IPS-18c (cell line): ENCODE results near the gene NACA.
"Not testable (repeated sequence)": the region's sequence is repeated elsewhere in the genome, so short reads cannot be mapped to it uniquely, and the experiment has no call there.

Experiments used
- H3K4me3 ChIP-seq: 2 replicates; pipeline ENCODE4 v1.7.0; 2013; ENCODE audit warnings: low read depth, mild to moderate bottlenecking, low read length, moderate library complexity; ENCODE audit not compliant: insufficient read depth
- H3K9me3 ChIP-seq: one replicate; pipeline ENCODE4 v1.6.1; 2013; ENCODE audit warnings: mild to moderate bottlenecking, low read length, moderate library complexity; ENCODE audit not compliant: control insufficient read depth, insufficient read depth

Gene NACA

GRCh38 chr12:56714431-56714929 is 10.6 kb downstream of the NACA start:
- Histone ChIP-seq H3K9me3 (no peaks in the 10 kb centered on the region), H3K4me3 (no peak overlapping the region)

DNA sequence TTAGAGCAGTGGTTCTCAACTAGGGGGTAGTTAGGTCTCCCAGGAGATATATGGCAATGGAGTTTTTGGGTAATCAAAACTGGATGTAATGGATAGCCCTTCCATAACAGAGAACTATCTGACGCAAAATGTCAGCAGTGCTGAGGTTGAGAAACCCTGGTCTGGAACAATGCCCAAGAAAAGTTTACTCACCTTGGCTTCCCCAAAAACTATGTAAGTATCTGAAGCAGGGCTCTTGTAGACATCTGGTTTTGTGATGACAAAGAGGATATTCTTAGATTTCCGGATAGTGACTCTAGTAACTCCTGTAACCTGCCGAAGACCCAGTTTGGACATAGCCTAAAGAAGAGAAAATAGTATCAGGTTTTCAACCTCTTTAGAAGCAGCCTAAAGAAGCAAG is 11.8 kb downstream of the NACA start:
- Histone ChIP-seq H3K4me3 (no peak overlapping the region), H3K9me3 (no peaks in the 10 kb centered on the region)

DNA sequence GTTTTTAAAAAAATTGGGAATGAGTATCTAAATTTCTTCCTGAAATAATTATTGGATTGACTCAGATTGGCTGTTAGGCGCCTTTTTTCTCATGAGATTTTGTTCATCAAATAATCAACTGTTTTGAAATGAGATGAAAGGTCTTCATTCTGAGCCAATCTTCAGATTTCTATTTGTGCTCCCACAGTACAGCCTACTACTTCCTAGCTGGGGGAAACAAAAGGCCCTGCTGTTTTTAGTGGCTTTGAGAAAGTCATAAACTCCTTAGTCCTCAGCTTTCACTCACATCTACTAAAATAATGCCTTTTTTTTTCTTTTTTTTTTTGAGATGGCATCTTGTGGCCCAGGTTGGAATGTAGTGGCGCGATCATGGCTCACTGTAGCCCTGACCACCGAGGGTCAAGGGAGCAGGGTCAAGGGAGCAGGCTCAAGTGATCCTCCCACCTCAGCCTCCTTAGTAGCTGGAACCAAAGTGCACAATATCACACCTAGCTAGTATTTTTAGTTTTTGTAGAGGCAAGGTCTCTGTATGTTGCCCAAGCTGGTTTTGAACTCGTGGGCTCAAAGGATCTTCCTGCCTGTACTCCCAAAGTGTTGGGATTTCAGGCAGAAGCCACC is 15.2 kb downstream of the NACA start:
- Histone ChIP-seq H3K4me3 (no peak overlapping the region), H3K9me3 (no peaks in the 10 kb centered on the region)

DNA sequence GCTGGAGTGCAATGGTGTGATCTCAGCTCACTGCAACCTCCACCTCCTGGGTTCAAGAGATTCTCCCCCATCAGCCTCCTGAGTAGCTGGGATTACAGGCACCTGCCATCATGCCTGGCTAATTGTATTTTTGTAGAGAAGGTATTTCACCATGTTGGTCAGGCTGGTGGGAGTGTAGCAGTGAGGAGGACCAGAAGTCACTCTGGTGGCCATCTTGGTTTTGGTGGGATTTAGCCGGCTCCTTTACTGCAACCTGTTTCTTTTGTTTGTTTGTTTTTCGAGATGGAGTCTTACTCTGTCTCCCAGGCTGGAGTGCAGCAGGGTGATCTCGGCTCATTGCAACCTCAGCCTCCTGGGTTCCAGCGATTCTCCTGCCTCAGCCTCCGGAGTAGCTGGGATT is 20.6 kb downstream of the NACA start:
- H3K9me3 ChIP-seq, H3K4me3 ChIP-seq: not testable (repeated sequence)

GRCh38 chr12:56699020-56699661 is 26.0 kb downstream of the NACA start:
- Histone ChIP-seq H3K4me3 (no peak overlapping the region), H3K9me3 (no peaks in the 10 kb centered on the region)

DNA sequence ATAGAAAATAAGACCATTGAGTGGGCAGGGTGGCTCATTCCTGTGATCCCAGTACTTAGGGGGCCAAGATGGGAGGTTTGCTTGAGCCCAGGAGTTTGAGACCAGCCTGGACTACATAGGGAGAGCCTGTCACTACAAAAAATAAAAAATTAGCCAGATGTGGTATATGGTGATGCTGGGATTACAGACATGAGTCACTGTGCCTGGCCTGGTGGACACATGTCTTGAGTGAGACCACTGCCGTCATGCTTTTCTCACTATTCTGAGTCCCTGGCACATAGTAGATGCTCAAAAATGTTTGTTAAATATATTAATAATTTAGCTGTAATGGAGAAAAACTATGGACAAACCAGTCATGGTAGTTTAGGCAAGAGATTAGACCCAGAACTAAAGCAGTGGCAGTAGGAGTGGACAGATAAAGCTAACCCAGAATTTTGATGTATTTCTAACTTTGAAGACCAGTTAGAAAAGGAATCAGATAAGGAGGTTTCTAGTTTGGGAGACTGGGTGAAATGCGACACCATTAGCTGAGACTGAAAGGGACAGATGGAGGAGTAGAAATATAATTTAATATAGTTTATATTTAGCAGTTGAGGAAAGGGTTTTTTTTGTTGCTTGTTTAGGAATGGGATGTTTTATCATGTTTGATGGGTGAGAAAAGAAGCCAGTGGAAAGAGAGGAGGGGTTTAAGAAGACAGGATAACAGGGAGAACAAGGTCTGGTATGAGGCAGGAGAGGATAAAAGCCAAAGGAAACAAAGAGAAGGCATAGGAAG is 29.6 kb downstream of the NACA start:
- H3K9me3 ChIP-seq: no peaks in the 10 kb centered on the region
- no peak overlapping the region for H3K4me3 ChIP-seq

DNA sequence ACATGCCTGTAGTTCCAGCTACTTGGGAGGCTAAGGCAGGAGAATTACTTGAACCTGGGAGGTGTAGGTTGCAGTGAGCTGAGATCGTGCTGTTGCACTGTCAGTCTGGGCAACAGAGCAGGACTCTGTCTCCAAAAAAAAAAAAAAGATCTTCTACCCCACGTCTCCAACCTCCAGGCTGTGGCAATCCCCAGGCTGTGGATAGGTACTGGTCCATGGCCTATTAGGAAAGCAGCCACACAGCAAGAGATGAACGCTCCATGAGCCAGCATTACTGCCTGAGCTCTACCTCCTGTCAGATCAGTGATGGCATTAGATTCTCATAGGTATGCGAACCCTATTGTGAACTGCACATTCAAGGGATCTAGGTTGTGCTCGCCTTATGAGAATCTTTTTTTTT is 30.9 kb downstream of the NACA start:
- H3K4me3 ChIP-seq: no peak overlapping the region
- H3K9me3 ChIP-seq: no peaks in the 10 kb centered on the region

DNA sequence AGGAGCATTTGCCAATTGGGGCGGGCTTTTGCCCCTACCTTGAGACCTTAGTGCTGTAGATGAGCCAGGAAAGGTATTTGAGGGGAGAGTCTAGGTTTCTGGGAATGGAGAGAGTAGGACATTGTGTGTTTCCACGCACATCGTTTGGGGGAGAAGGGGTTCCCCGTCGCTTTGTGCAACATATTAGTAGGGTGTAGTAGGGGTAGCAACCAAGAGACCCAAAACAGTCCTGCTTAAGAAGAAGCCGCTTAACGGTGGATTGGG is 36.3 kb downstream of the NACA start:
- Histone ChIP-seq H3K9me3 (no peaks in the 10 kb centered on the region), H3K4me3 (peak overlapping the region; percentile 81)

GRCh38 chr12:56688129-56688845 is 36.8 kb downstream of the NACA start, which contains the start of gene PTGES3:
PTGES3 (minus strand) TSS chr12:56688284; CDS start chr12:56687999, 285 bp downstream.
- peak within 1 kb of the TSS; percentile 99 for H3K4me3 ChIP-seq
- no peaks in the 10 kb centered on the region for H3K9me3 ChIP-seq

DNA sequence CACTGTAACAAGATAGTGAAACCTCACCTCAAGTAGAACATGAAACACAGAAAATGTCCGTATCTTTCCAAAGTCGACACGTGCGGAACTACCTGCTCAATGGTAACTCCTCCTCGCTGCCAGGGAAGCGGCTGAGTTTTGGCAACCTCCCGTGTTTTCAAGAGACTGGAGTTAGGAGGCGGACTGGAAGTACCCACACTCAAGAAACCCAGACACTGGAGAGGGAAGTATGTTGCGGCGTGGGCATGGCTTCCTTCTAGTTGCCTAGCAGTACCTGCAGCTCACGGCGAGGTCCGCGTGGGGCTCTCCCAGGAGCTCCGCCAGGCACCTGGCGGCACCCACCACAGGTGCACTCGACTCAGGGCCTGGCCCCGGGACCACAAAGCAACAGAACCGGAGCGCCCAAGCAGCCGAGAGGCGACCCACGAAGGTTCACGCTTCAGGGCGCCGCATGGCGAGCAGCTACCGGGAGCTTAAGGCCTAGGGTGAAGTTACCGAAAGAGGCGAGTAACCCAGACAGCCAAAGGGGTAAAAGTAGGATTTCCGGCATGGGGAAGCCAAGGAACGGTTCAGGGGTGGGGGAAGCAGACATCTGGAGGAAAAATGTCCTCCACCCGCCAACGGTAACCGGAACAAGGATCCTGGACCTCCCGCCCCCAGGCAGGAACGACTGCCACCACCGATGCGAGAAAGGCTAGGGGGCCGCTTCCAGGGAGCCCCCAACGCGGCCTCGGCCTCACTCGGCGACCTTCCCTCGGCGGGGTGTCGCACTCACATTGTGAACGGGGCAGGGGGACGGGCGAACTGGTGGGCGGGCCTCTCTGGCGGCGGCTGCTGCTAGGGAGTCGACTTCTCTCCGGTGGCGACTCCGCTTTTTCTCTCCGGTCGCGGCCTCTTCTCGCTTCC is 37.6 kb downstream of the NACA start:
- H3K9me3 ChIP-seq: no peaks in the 10 kb centered on the region

GRCh38 chr12:56684745-56685359 is 40.2 kb downstream of the NACA start:
- no peak overlapping the region for H3K4me3 ChIP-seq
- H3K9me3 ChIP-seq: no peaks in the 10 kb centered on the region

More for the DNA sequence above, 37.6 kb downstream of the NACA start:
- peak overlapping the region; percentile 99 for H3K4me3 ChIP-seq

DNA sequence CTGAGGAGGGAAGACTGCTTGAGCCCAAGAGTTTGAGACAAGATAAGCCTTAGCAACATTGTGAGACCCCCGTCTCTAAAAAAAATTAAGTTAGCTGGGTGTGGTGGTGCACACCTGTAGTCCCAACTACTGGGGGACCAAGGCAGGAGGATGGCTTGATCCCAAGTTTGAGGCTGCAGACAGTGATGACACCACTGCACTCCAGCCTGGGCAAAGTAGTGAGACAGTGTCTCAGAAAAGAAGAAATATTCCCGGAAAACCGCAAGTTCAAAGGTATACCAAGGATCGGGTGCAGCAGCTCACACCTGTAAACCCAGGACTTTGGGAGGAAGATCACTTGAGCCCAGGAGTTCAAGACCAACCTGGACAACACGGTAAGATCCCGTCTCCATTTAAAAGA is 42.8 kb downstream of the NACA start:
- Histone ChIP-seq H3K9me3 (no peaks in the 10 kb centered on the region), H3K4me3 (no peak overlapping the region)

- H3K9me3 ChIP-seq: no peaks in the 10 kb centered on the region
- H3K4me3 ChIP-seq: no peak overlapping the region
These were observed 45.1 kb downstream of the NACA start for GRCh38 chr12:56679883-56680575.

GRCh38 chr12:56678852-56679251 is 46.2 kb downstream of the NACA start:
- H3K9me3 ChIP-seq: no peaks in the 10 kb centered on the region
- no peak overlapping the region for H3K4me3 ChIP-seq

DNA sequence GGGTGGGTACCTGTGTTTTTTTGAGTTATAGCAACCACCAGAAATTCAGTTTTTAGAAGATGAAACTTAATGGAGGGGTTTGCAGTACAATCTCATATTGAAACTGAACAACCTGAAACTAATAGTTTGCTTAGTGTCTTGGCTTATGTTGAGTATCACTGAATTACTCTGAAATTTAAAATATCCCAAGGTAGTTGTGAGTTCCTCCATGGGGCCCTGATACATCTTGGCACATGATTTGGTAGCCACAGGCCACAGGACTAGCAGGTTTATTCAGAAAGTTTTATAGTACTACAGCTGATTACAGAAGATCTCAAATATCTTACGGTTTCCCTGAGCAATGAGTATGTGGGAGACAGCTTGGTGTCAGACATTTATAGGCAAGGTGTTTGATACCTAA is 47.4 kb downstream of the NACA start:
- no peak overlapping the region for H3K4me3 ChIP-seq
- no peaks in the 10 kb centered on the region for H3K9me3 ChIP-seq
